Measurements from ENCODE around the gene LTB4R. TPM values are rescaled to one million over a fixed set of nuclear protein-coding genes. Genes with fewer than 3 reads are reported as not detected.
"Not testable (repeated sequence)": the region's sequence is repeated elsewhere in the genome, so short reads cannot be mapped to it uniquely, and the experiment has no call there.

Gene LTB4R
- polyA plus RNA-seq, 5 donors: 5.2 to 6.9 (median 6.2) TPM

DNA sequence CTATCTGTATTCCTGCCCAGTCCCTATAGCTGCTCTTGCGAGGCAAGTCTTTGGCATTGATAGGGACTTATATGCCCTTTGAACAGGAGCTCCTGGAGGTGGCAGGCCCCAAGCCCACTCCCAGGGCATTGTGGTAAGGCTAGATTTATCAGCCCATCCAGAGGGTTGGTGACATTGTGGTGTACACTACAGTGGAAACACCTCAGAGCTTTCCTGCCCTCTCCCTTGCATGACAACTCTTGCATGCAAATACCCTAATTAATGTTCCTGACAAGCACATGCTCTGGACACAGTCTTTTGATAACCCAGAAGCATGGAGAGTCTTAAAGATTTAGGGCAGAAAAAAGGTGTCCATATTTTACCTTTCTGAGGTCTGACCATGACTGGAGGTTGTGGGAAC is 29.3 kb downstream of the LTB4R start:
- DNase-seq: no peak

DNA sequence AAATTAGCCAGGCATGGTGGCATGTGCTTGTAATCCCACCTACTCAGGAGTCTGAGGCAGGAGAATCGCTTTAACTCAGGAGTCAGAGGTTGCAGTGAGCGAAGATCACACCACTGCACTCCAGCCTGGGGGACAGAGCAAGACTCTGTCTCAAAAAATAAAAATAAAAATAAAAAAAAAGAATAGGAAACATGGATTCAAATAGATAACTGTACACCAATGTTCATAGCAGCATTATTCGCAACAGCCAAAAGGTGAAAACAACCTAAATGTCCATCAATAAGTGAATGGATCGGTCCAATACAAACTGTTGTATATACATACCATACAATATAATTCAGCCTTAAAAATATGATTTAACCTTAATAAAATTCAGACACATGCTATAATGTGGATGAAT is 31.6 kb downstream of the LTB4R start:
- DNase-seq: no peak

DNA sequence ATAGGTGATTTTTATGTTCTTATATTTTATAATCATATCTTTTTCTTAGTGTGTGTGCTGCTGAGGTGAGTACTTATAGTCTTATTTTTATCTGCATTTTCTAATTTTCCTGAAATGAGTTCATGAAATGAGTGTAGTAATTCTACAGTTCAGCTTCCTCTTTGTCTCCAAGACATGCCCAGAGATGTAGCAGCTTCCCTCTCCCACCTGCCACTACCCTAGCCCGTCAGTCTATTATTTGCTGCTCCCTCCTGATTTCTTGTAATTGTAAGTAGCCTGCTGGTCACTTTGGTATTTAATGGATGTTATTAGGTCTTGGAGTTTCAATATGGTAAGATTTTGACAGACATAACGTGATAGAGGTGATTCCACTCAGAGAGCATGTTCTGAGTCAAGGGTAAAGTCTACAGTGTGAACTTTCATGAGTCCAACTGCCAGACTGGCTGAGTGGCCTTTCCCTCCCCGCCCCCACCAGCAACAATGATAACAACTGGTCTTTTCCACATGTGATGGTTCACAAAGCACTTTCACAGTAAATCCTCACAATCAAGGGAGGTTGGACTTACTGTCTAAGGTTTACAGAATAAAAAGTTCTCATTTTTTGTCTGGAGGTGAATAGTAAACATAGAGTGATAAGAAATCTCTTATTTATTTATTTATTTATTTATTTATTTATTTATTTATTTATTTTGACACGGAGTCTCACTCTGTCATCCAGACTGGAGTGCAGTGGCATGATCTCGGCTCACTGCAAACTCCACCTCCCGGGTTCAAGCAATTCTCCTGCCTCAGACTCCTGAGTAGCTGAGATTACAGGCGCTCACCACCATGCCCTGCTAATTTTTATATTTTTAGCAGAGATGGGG is 32.7 kb downstream of the LTB4R start:
- no peak for DNase-seq

DNA sequence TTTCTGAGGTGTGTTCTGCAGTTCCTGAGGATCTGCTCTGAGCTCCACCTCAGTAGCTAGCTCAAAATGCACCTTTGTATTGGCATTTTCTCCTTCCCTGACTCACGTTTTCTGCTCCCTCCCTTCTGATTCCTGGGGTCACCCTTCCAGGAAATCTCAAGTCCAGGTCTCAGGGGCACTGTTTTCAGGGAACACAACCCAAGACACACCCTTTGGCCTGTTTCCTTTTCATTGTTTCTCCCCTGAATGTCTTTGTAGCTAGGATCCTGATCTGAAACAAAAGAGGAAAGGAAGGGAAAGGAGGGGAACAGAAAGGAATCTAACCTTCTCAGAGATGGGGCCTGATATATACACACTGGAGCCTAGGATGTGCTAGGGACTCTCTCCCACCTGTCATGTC is 35.8 kb downstream of the LTB4R start:
- no peak for DNase-seq

DNA sequence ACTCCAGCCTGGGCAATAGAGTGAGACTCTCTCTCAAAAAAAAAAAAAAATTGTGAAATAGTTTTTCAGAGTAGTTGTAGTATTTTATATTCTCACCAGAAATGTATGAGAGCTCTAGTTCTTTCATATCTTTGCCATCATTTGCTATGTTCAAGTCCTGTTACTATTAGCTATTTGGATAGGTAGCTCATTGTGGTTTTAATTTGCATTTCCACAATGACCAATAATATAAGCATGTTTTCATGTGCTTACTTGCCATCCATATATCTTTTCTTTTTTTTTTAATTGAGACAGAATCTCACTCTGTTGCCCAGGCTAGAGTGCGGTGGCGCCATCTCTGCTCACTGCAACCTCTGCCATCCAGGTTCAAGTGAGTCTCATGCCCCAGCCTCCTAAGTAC is 36.9 kb downstream of the LTB4R start:
- DNase-seq: no peak

DNA sequence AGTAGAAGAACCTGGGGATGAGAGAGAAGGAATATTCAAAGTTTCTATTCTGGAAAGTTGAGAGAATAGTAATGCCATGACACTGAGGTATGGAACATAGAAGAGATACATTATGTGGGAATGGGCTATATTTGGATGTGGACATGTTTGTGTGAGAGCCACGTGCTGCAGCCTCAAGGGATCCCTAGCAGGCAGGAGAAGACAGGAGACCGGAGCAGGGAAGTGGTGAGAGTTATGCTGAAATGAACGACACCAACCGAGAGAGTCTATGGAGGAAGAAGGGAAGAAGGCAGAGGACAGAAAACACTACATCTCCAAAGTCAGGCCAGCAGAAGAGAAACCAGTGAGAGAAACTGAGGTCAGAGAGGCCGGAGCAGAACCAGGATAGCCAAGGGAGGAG is 38.4 kb downstream of the LTB4R start:
- DNase-seq: no peak

DNA sequence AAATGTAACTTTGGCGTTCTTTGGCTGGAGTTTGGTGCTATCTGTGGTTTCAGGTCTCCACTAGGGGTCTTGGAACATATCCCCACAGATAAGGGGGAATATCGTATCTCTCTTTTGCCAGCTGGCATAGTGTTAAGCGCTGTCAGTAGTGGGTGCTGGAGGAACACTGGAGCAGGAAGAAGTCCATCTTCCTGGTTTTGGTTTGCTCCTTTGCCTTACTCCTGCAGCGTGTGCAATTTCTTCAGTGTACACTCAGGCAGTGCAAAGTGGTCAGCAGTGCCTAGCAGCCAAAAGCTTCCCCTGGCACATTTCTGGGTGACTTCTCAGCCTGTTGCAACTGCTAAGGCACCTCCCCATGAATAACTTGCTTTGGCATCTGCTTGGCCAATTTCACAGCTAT is 40.2 kb downstream of the LTB4R start:
- DNase-seq: no peak

DNA sequence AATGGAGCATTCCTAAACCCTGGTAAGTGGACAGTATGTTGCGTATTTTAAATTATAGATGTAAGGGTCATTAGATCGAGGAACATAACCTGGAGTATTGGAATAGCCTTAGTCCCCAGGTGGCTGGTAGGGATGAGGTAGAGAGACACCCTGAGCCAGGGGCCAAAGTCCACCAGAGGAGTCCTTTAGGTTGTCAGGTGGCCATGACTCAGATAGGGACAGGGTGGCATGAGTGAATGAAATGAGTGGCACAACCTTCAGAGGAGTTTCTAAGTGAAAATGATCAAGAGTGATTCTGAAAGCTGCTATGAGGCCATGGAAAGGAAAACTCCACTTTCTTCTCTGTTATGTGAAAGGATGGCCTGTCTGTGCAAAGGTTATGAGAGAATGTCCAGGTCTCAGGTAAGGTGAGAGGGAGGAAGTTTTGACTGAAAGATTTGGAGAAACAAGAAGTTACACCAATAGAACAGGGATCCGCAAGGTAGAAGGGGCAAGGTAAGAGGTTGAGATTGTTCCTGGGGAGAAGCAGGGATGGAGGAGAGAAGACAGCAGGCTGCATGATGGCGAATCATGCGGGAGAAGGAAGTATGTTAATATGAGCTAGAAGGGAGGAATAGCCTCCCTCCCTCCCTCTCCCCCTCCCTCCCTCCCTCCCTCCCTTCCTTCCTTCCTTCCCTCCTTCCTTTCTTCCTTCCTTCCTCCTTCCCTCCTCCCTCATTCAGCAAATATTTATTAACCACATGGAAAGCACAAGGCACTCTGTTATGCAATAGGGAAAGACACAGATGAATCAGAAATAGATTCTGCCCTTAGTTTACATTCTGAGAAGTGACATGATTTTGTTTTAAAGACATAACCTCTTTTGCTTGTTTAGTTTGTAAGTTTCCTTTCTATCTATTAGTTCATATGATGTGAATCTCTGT is 42.5 kb downstream of the LTB4R start:
- no peak for DNase-seq

DNA sequence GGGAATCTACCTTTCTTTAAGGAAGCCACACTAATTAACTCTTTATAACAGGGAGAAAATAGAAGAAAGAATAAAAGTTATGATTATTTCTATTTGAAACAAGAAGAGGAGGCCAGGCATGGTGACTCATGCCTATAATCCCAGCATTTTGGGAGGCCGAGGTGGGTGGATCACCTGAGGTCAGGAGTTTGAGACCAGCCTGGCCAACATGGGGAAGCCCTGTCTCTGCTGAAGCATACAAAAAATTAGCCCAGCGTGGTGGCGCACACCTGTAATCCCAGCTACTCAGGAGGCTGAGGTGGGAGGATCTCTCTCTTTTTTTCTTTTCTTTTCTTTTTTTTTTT is 43.2 kb downstream of the LTB4R start:
- not testable (repeated sequence) for DNase-seq

DNA sequence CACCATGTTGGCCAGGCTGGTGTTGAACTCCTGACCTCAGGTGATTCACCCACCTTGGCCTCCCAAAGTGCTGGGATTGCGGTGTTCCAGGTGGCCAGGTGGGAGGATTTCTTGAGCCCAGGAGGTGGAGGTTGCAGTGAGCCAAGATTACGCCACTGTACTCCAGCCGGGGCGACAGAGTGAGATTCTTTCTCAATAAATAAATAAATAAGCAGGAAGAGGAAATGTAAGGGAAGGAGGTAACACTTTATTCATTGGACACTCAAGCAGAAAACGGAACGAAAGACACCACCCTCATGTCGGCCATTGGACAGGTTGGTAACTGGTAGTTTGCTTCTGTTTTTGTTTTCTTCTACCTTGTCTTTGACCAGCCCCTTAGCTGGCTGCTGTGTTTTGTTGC is 43.7 kb downstream of the LTB4R start:
- DNase-seq: no peak

DNA sequence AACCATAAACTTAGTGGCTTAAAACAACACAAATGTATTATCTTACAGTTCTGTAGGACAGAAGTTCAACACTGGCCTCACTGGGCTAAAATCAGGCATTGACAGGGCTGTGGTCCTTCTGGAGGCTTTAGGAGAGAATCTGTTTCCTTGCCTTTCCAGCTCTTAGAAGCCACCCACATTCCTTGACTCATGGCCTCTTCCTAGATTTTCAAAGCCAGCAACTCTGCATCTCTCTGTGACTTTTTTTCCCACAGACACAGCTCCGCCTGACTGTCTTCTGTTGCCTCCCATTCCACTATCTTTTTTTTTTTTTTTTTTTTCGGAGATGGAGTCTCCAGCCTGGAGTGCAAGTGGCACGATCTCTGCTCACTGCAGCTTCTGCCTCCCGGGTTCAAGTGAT is 44.9 kb downstream of the LTB4R start:
- no peak for DNase-seq

DNA sequence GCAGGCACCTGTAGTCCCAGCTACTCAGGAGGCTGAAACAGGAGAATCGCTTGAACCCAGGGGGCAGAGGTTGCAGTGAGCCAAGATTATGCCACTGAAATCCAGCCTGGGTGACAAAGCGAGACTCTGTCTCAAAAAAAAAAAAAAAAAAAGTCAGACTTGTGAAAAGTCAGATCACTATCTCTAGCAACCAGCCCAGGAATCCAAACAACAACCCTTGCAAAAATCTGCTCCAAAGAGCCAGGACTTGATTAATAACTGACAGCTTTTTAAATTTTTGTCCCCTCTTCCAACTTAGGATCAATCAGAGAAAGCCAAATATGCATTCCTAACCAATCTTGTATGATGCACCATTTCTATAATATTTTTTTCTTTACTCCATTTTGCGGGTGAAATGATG is 49.0 kb downstream of the LTB4R start:
- DNase-seq: no peak

DNA sequence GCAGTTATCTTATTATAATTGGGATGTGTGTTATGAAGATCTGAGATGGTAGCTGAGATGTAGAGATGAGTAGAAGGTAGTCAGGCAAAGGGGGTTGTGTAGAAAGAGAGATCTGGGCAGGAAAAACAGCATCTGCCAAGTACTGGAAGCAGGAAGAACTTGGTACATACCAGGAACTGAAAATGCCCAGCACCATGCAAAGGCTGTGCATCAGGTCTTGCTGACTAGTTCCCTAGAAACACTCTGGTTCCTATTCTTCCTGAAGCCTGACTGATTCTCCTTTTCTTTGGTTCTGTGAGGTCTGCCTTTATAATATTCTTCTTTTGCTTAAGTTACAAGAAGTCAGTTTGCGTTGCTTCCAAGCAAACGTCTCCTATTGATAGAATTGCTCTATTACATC is 50.0 kb downstream of the LTB4R start:
- DNase-seq: no peak

DNA sequence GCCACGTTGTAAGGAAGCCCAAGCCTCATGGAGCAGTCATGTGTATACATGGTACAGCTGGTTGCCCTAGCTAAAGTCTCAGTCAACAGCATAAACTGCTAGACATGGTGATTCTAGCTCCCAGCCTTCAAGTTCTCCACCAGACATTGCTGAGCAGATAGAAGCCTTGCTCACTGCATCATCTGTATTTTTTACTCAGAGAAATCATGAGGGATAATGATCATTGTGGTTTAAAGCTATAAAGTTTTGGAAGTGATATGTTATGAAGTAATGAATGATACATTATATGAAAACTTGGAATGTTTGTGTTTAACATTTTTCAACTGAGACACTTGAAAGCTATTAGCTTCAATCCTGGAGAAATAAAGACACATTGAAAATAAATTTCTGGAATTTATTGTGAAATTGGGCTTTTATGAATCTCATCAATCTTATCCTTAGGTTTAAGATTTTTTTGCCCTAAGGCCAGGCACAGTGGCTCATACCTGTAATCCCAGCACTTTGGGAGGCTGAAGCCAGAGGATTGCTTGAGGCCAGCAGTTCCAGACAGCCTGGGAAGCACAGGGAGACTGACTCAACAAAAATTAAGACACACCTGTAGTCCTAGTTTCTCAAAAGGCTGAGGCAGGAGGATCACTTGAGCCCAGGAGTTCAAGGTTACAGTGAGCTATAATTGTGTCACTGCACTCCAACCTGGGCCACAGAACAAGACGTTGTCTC is 51.1 kb downstream of the LTB4R start:
- DNase-seq: no peak

DNA sequence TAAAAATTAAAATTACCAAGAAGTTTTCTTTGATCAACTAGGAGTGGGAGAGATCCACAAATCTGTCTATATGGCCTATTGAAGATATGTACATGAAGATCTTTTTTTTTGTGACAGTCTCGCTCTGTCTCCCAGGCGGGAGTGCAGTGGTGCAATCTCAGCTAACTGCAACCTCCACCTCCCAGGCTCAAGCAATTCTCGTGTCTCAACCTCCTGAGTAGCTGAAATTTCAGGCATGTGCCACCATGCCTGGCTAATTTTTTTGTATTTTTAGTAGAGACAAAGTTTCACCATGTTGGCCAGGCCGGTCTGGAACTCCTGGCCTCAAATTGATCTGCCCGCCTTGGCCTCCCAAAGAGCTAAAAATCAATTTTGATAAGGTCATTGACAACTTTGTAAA is 52.1 kb downstream of the LTB4R start:
- no peak for DNase-seq

DNA sequence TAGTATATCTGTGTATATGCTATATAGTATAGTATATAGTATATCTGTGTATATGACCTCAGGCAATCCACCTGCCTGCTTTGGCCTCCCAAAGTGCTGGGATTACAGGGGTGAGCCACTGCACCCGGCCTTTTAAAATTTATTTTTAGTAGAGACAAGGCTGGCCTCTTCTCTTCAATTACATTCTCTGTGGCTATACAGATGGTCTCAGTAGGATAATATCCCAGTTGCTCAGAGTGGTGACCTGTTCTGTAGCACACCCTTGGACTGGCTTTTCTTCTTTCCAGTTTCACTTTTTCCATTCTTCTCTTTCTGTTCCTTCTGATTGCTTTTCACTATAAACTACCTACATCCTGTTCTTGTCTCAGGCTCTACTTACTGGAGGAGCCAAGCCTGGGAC is 53.5 kb downstream of the LTB4R start:
- no peak for DNase-seq

DNA sequence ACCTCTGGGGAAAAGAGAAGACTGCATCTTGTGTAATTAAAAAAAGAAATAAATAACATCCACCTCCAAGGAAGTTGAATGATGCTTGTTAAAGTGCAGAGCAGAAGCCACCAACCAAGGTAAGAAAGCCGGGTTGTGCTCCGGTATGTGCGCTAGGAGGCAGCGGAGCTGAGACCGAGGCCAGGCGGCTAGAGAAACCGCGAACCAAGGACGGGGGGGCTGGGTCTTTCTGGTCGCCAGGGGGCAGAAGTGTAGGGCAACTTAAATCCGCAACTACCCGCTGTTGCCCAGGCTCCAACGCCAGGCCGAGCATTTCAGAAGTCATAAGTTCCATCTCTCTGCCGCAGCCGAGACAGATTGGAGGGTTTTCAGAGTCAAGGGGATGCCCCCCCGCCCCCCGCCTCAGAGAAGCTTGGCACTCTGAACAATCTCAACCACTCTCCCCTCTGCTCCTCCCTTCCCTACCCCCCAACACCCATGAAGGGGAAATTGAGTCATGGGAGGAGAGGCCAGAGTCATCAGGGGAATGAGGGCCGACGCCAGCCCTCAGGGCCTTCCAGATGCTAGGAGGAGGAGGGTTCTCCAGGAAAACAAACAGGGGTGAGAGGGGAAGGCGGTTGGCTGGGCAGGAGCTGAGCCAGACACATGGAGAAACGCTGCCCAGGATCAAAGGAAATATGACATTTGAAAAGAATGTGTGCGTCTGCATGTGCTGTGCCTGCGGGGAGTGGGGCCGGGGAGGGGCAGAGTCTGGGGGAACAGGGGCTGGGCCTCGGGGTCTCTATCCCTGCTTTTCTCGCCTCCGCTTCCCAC is 54.5 kb downstream of the LTB4R start:
- DNase-seq: peak; percentile 85 to 90

DNA sequence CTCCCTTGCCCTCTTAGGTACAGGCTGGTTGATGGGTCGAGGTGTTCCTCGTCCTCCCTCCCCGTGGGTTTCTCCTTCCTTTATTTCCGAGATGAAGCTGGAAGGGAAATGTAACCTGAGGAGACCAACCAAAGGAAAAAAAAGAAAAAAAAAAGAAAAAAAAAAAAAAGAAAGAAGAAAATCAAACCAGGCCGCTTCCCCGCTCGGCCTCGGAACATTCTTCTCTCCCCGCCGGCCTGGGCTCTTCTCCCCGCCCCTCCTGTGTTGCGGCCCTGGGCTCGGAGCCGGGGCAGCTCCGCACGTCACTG is 55.1 kb downstream of the LTB4R start:
- DNase-seq: no peak

DNA sequence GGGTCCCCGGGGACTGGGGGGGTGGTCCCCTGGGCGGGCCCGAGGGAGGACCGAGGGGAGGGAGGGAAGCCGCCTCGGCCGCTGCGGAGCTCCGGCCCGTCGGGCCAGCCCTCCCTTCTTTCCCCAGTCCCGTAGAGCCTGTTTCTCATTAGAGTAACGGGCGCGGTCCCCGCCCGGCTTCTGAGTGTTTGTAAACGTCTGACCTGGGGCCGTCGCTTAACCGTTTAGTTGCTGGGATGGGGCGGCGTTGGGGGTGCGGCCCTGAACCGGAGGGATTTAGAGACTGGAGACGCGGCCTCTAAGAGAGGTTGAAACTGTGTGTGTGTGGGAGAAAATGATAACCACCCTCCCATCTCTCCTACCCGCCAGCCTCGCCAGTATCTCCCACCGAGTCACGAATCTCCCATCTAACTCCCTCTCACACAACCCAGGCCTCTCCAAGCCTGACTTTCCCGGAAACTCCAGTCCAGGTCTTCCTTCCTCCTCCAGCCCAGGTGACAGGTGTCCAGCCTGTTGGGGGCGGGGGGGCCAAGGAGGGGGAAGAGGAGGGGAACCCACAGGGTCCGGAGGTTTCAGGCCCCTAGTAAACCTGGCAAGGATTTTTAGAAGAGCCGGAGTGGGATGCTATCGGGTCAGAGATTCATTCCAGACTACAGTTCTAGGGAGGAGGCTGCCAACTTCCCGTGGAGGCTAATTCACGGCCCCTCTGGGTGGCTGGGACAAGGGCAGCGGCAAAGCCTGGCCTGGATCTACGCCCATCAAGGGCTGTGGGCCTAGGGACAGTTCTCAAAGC is 55.6 kb downstream of the LTB4R start:
- DNase-seq: peak; percentile 95

Data from right lung (tissue), 5 donors.